ENCODE results near the gene GADD45G. TPM values are rescaled to one million over a fixed set of nuclear protein-coding genes. Genes with fewer than 3 reads are reported as not detected.

GADD45G gene
- total and polyA plus RNA-seq, 2 of the 4 experiments (the other 2 are of a cell fraction), result 0.15 TPM; not detected in 1

GRCh38 chr9:89591274-89592212, 13.3 kb upstream of the GADD45G start:
- Histone ChIP-seq H3K23ac (ENCODE audit: low read depth, low read length) (no peak overlapping the region), H4K20me1 (ENCODE audit: insufficient read depth, low read length) (no peaks in the 10 kb centered on the region; the same call in 1 of the 2 replicates), H3K4me2 (ENCODE audit: low read depth, low read length) (no peak overlapping the region), H3K36me3 (ENCODE audit: control insufficient read depth, insufficient read depth, low read length) (no peaks in the 10 kb centered on the region), H4K8ac (ENCODE audit: low read depth in 2 of 2, low read length in 2 of 2) (no peak overlapping the region), H3K18ac (ENCODE audit: low read depth, low read length) (no peak overlapping the region), H3K9me1 (ENCODE audit: insufficient read depth, low read length) (no peaks in the 10 kb centered on the region; the same call in 1 of the 2 replicates), H3K9ac (ENCODE audit: low read depth, low read length) (no peak overlapping the region), H3K27ac (ENCODE audit: insufficient read depth, low read length) (no peak overlapping the region), H2BK15ac (ENCODE audit: low read depth, low read length) (no peak overlapping the region), H2AK9ac (replicated peaks; ENCODE audit: low read depth, low read length, poor library complexity) (no peak overlapping the region), H3K79me1 (ENCODE audit: low read depth in 1 of 2, low read length in 2 of 2) (no peaks in the 10 kb centered on the region), H4K91ac (ENCODE audit: insufficient read depth, low read depth, low read length) (no peak overlapping the region), H3K27me3 (ENCODE audit: control insufficient read depth, insufficient read depth, low read length) (peaks cover 23% of the 10 kb centered on the region), H2AK5ac (ENCODE audit: low read depth, low read length) (no peak overlapping the region), H2BK5ac (ENCODE audit: low read depth, low read length, poor library complexity, severe bottlenecking) (no peak overlapping the region), H3K4me3 (ENCODE audit: insufficient read depth, low read depth, low read length) (no peak overlapping the region), H3K56ac (ENCODE audit: extremely low read depth, insufficient read depth, low read length) (no peak overlapping the region), H3K4me1 (ENCODE audit: control insufficient read depth, insufficient read depth, low read length) (peaks cover 3% of the 10 kb centered on the region; the same call in 1 of the 2 replicates), H2BK120ac (ENCODE audit: low read depth, low read length) (no peak overlapping the region), H3K9me3 (ENCODE audit: control insufficient read depth, insufficient read depth, low read length) (no peaks in the 10 kb centered on the region), H4K5ac (ENCODE audit: low read depth, low read length) (no peak overlapping the region), H3K4ac (ENCODE audit: low read depth, low read length) (no peak overlapping the region), H3K14ac (replicated peaks; ENCODE audit: low read depth, low read length) (no peak overlapping the region), H2AFZ (replicated peaks; ENCODE audit: low read length, poor library complexity) (no peak overlapping the region), H2BK20ac (ENCODE audit: low read depth, low read length) (no peak overlapping the region)
- TF ChIP-seq USF2 (IDR thresholded peaks at IDR 0.05; ENCODE audit: low read depth, low read length), result no peak
- TF ChIP-seq BHLHE40 (IDR thresholded peaks at IDR 0.05; ENCODE audit: low read depth, low read length), result no peak
- TF ChIP-seq CTCF (conservative IDR thresholded peaks at IDR 0.05; ENCODE audit: low read depth, low read length), result no peak
- TF ChIP-seq SMC3 (IDR thresholded peaks at IDR 0.05; ENCODE audit: low read depth, low read length), result no peak
- TF ChIP-seq RFX5 (IDR thresholded peaks at IDR 0.05; ENCODE audit: low read depth, low read length), result no peak
- no peak for TF ChIP-seq ELK1 (IDR thresholded peaks at IDR 0.05; ENCODE audit: borderline replicate concordance, low read depth, low read length)
- no peak for TF ChIP-seq MXI1 (IDR thresholded peaks at IDR 0.05; ENCODE audit: borderline replicate concordance, low read depth, low read length)
- no peak for TF ChIP-seq FOS (IDR thresholded peaks at IDR 0.05; ENCODE audit: low read depth, low read length)
- no peak for TF ChIP-seq NFE2L2 (IDR thresholded peaks at IDR 0.05; ENCODE audit: low read depth, low read length)
- TF ChIP-seq RAD21 (IDR thresholded peaks at IDR 0.05; ENCODE audit: low read length), result no peak
- no peak for TF ChIP-seq MAFK (IDR thresholded peaks at IDR 0.05; ENCODE audit: low read depth, low read length)
- no peak for DNase-seq
- POLR2A ChIA-PET (ENCODE audit: unreplicated experiment), result no interaction called here
- 53% methylated on average over 9 of the region's 15 CpGs; no CpG with 5 or more reads in 1 of the 2 experiments for WGBS, 2 experiments (ENCODE audit: extremely low coverage in 2 of 2, insufficient read length in 1 of 2)
- intact Hi-C loops (cut with micrococcal nuclease), result no loop called here
- no peak for ATAC-seq (ENCODE audit: low read depth)
- dilution Hi-C loops (cut with HindIII; ENCODE audit: low sequenced_read_pairs, unreplicated experiment), result no loop called here
- no TSS peak for BruUV-seq (replicated peaks)
- CTCF ChIA-PET, result interaction anchor here (2.1 kb wide), 1 partner anchor 12 kb away, joined by 11 read pairs; no protein-coding TSS in a partner anchor
- in situ Hi-C loops (cut with MboI; ENCODE audit: low sequenced_read_pairs), result loop anchor here (10.0 kb wide), 1 partner anchor 1283 kb away; no protein-coding TSS in a partner anchor
